IPS-18a (cell line): ENCODE results near the gene PIEZO1.
"Not testable (repeated sequence)": the region's sequence is repeated elsewhere in the genome, so short reads cannot be mapped to it uniquely, and the experiment has no call there.

Source experiments
- H3K27ac ChIP-seq: one replicate; pipeline ENCODE4 v1.5.1; 2013; ENCODE audit warnings: low read length
- H3K27me3 ChIP-seq: one replicate; pipeline ENCODE4 v1.6.1; 2013; ENCODE audit warnings: mild to moderate bottlenecking, low read length; ENCODE audit not compliant: control insufficient read depth, insufficient read depth
- H3K36me3 ChIP-seq: one replicate; pipeline ENCODE4 v1.6.1; 2013; ENCODE audit warnings: low read depth, low read length; ENCODE audit not compliant: control insufficient read depth
- H3K4me1 ChIP-seq: one replicate; pipeline ENCODE4 v1.6.1; 2013; ENCODE audit warnings: low read depth, low read length; ENCODE audit not compliant: control insufficient read depth
- H3K4me3 ChIP-seq: one replicate; pipeline ENCODE4 v1.5.1; 2013; ENCODE audit warnings: low read length
- H3K9ac ChIP-seq: one replicate; pipeline ENCODE4 v1.6.1; 2013; ENCODE audit warnings: mild to moderate bottlenecking, low read length, moderate library complexity
- H3K9me3 ChIP-seq: one replicate; pipeline ENCODE4 v1.6.1; 2013; ENCODE audit warnings: low read depth, low read length; ENCODE audit not compliant: control insufficient read depth

Gene PIEZO1

DNA sequence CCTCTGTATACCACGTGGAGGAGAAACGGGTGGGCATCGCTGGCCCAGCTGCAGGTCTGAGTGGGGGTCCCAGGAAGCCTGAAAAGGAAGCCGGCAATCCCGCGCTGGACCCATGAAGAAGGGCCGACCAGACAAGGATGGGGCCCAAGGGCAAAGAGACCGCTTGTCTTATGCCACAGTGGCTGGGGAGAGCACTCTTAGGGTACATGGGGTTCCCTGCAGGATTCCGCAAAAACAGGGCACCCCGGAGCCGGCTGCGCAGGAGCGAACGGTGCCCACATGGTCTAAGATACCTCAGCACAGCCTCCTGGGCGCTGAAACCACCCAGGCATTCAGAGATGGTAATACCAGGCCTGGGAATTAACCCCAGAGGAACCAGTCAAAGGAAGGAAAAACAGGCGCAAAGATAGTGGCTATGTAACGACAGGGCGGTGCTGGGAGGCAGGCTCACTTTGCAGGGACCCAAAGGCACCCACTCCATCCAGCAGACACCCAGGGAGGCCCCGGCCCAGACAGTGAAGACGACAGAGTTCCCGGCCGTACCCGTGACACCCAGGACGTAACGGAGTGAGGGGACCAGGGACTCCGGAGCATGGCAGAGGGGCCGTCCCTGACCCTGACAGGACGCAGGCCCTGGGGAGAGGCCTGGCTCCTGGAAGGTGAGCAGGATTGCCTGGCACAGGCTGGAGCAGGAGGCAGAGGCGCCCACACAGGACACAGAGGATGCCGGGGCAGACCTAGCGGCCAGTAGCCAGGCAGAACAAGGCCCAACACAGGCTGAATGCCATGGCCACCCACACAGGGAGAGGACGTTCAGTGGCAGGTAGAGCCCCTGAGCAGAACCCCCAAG is 10.3 kb downstream of the PIEZO1 start:
- Histone ChIP-seq H3K27ac (no peak overlapping the region), H3K9me3 (no peaks in the 10 kb centered on the region), H3K4me3 (no peak overlapping the region), H3K27me3 (no peaks in the 10 kb centered on the region), H3K4me1 (peaks cover 18% of the 10 kb centered on the region), H3K36me3 (no peaks in the 10 kb centered on the region), H3K9ac (no peak overlapping the region)

GRCh38 chr16:88773812-88774291 is 11.2 kb downstream of the PIEZO1 start:
- H3K27me3 ChIP-seq: no peaks in the 10 kb centered on the region
- peaks cover 23% of the 10 kb centered on the region for H3K4me1 ChIP-seq
- no peak overlapping the region for H3K9ac ChIP-seq
- no peaks in the 10 kb centered on the region for H3K9me3 ChIP-seq
- no peak overlapping the region for H3K4me3 ChIP-seq
- H3K36me3 ChIP-seq: no peaks in the 10 kb centered on the region
- H3K27ac ChIP-seq: no peak overlapping the region

DNA sequence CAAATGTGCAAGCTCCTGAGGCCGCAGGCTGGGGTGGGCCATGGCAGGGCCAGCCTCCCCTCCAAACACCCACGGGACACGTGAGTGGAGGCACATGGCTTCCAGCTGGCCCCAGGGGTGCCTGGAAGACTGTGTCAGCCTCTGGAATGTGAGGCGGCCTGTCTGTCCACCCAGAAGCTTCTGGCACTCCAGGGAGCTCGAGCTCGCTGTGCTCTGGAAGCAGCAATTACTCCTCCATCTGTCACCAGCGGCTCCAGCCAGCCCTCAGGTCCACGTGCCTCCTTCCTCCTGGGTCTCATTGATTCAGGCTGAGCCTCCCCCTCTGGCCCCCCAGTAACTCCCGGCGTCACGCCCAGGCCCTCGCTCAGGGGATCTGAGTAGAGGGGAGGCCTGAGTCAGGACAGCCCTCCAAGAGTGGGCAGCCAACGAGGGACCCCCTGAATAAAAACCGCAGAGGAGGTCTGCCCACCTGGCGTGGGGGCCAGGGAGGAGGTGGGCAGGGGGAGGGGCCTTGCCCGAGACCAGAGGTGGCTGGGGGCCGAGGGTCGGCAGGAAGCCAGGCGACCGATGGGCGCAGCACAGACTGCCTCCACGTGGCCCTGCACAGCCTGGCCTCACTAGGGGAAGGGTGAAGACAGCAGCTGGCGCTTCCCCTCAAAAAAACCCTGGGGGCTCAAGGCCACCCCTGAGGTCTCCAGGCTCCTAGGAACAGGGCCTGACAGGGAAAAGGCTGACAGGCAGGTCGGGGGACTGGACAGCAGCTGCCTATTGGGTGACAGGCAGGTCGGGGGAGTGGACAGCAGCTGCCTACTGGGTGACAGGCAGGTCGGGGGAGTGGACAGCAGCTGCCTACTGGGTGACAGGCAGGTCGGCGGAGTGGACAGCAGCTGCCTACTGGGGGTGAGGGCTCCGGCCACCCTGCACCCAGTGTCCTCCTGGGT is 11.9 kb downstream of the PIEZO1 start:
- H3K9ac ChIP-seq: no peak overlapping the region
- no peaks in the 10 kb centered on the region for H3K9me3 ChIP-seq
- H3K27ac ChIP-seq: no peak overlapping the region
- H3K4me3 ChIP-seq: no peak overlapping the region
- no peaks in the 10 kb centered on the region for H3K36me3 ChIP-seq
- H3K27me3 ChIP-seq: no peaks in the 10 kb centered on the region
- H3K4me1 ChIP-seq: peaks cover 21% of the 10 kb centered on the region

- not testable (repeated sequence) for H3K27ac ChIP-seq, H3K27me3 ChIP-seq, H3K9me3 ChIP-seq, H3K9ac ChIP-seq, H3K4me3 ChIP-seq, H3K36me3 ChIP-seq
- H3K4me1 ChIP-seq: peaks cover 19% of the 10 kb centered on the region
Observed at GRCh38 chr16:88771781-88772180, 13.2 kb downstream of the PIEZO1 start.

DNA sequence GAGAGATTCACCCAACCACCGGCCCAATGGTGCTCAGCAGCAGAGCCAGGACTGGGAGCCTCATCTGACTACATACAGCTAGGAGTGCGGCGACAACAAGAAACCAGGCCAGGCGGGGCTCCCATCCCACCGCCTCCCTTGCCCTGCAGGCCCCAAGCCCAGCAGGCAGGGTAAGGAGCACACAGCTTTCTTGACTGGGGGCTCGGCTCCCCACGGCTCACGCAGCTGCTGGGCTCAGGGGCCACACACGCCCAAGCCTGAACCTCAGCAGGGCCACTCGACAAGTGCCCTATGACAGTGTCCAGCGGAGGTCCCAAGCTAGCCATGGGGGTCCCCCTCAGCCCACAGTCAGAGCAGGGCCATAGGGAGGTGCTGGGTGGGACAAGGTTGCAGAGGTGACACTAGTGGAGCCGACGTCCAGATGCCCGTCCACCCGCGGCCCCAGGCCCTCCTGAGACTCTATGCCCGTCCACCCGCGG is 13.7 kb downstream of the PIEZO1 start:
- H3K9ac ChIP-seq: no peak overlapping the region
- H3K27me3 ChIP-seq: no peaks in the 10 kb centered on the region
- no peaks in the 10 kb centered on the region for H3K36me3 ChIP-seq
- H3K4me3 ChIP-seq: no peak overlapping the region
- peaks cover 19% of the 10 kb centered on the region for H3K4me1 ChIP-seq
- no peaks in the 10 kb centered on the region for H3K9me3 ChIP-seq
- no peak overlapping the region for H3K27ac ChIP-seq

- Histone ChIP-seq H3K36me3 (no peaks in the 10 kb centered on the region), H3K27ac (no peak overlapping the region), H3K9me3 (no peaks in the 10 kb centered on the region), H3K4me1 (peaks cover 19% of the 10 kb centered on the region), H3K9ac (no peak overlapping the region), H3K4me3 (no peak overlapping the region), H3K27me3 (no peaks in the 10 kb centered on the region)
Observed at GRCh38 chr16:88770461-88771293, 14.3 kb downstream of the PIEZO1 start.

- Histone ChIP-seq H3K4me3 (no peak overlapping the region), H3K27ac (no peak overlapping the region), H3K27me3 (no peaks in the 10 kb centered on the region), H3K9me3 (no peaks in the 10 kb centered on the region), H3K4me1 (peaks cover 21% of the 10 kb centered on the region), H3K9ac (no peak overlapping the region), H3K36me3 (no peaks in the 10 kb centered on the region)
Observed at GRCh38 chr16:88769617-88770460, 15.2 kb downstream of the PIEZO1 start.

GRCh38 chr16:88768071-88768783 is 16.8 kb downstream of the PIEZO1 start:
- peaks cover 28% of the 10 kb centered on the region for H3K4me1 ChIP-seq
- H3K27me3 ChIP-seq: no peaks in the 10 kb centered on the region
- no peak overlapping the region for H3K4me3 ChIP-seq

DNA sequence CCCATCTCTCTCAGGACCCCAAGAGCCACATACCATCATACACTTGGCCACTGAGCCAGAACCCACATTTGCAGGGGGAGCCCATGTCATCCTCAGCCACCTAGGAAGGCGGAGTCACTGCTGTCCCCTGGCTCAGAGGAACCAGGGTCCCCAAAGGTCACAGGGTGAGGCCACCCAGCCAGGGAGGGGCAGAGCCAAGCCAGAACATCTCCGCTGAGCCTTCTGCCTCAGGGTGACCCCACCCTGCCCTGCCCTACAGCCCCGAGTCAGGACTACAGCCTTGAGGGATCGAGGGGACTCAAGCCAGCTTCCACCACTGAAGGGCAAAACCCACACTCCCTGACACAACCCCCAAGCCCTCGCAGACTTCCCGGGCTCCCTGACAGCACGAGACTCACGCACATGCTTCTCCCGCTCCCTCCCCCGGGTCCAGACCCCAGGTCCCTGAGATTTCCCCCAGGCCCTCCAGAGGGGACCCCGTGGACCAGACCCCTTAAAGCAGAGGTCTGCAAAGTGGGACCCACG is 17.4 kb downstream of the PIEZO1 start:
- H3K4me1 ChIP-seq: peaks cover 30% of the 10 kb centered on the region
- no peak overlapping the region for H3K27ac ChIP-seq
- H3K9ac ChIP-seq: no peak overlapping the region
- H3K4me3 ChIP-seq: no peak overlapping the region
- H3K36me3 ChIP-seq: no peaks in the 10 kb centered on the region
- H3K27me3 ChIP-seq: no peaks in the 10 kb centered on the region
- H3K9me3 ChIP-seq: no peaks in the 10 kb centered on the region

More at GRCh38 chr16:88768071-88768783, 16.8 kb downstream of the PIEZO1 start:
- Histone ChIP-seq H3K27ac (no peak overlapping the region), H3K9me3 (no peaks in the 10 kb centered on the region), H3K36me3 (no peaks in the 10 kb centered on the region), H3K9ac (no peak overlapping the region)

DNA sequence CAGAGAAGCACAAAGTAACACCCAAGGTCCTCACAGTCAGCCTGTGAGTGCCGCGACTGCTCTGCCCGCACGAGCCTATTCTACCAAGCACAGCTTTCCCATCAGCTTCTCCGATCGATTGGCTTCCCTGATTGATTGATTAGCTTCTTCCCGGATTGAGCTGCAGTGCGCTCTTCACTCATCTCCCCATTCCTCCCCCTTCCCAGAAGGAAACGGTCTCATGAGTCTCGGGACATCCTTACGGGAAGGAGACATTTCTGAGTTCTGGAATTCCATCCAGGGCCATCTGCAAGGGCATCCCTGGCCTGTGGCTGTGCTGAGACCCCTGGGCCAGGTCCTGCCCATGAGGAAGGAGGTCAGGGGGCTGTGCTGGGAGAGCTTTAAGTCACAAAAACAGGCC is 18.0 kb downstream of the PIEZO1 start:
- Histone ChIP-seq H3K9me3 (no peaks in the 10 kb centered on the region), H3K27ac (no peak overlapping the region), H3K4me1 (peaks cover 30% of the 10 kb centered on the region), H3K36me3 (no peaks in the 10 kb centered on the region), H3K9ac (no peak overlapping the region), H3K4me3 (no peak overlapping the region), H3K27me3 (no peaks in the 10 kb centered on the region)
